GOT3 (cell line): Measurements from ENCODE around the gene RALA.
"Not testable (repeated sequence)": the region's sequence is repeated elsewhere in the genome, so short reads cannot be mapped to it uniquely, and the experiment has no call there.

Experiments used
- DNase-seq: peaks from one replicate; lab custom pipeline; 2025; ENCODE audit warnings: mixed read lengths; lab: John Stamatoyannopoulos, UW

The RALA gene

DNA sequence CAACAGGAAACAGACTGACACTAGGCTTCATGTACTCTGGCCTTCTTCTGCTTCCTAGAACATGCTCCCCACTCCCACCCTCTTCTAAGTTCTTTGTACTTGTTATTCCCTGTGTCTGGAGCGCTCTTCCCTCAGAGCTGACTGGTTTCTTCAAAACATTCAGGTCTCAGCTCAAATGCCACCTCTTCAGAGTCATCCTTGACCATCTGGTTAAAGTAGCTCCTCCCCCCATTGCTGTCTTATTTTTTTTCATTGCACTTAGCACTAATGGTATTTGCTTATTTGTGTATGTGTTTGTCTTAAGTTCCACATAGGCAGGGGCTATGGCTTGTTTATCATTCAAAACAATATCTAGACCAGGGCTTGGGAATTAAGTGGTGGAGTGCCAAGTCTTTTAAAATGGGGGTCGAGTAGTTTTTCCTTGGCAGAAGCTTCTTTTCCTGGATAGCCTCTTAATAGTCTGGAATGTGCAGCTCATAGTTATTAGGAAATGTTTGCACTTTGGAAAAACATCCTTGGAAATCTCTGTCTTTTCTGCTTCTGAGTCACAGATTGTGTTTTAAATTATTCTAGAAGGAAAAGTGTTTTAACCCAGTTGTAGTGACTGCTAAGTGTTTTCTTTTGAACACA lies 60.0 kb downstream of the RALA start:
- DNase-seq = no peak

GRCh38 chr7:39686261-39686924 lies 63.0 kb downstream of the RALA start:
- no peak for DNase-seq

GRCh38 chr7:39688611-39689480 lies 65.5 kb downstream of the RALA start:
- DNase-seq = no peak

GRCh38 chr7:39691821-39692220 lies 68.4 kb downstream of the RALA start:
- DNase-seq = no peak

GRCh38 chr7:39693086-39693485 lies 69.7 kb downstream of the RALA start:
- DNase-seq = not testable (repeated sequence)

DNA sequence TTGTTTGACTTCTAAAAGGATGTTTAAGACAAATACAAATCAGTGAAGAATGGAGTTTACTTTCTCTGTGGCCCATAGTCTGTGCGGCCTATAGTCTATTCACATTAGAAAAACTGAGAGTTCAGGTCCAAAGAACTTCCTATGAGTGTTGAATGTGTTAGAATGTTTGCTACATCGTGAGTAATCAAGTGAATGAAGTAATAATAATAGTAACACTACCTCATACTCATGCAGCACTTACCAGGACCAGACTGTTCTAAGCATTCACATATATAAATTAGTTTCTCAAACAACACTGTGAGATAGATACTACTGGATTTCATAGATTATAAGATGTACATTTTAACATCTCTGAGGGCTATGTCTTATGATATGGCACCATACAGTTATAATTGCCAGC lies 70.4 kb downstream of the RALA start:
- no peak for DNase-seq

DNA sequence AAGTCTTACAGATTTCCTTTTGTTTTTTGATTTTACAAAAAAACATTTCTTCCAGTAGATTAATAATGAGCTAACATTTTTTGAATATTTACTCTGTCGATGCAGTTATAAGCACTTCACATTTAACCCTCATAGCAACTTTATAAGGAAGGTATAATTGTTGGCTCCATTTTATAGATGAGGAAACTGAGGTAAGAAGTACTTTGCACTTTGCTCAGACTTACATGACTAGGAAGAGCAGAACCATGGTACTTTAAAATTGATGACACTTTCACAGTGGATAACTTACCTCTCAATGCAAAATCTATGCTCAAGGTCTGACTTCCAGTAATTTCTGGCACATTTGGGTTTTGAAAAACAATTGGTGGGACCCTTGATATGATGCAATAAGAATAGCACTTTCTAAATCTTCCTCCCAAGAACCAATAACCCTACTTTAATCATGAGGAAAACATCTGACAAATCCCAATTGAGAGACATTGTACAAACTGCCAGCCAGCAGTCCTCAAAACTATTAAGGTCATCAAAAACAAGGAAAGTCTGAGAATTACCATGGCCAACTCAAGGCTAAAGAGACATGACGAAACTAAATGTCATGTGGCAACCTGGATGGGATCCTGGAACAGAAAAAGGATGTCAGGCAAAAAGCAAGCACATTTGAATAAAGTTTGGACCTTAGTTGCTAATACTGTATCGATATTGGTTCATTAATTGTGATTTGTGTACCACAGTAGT lies 72.6 kb downstream of the RALA start:
- DNase-seq = no peak

DNA sequence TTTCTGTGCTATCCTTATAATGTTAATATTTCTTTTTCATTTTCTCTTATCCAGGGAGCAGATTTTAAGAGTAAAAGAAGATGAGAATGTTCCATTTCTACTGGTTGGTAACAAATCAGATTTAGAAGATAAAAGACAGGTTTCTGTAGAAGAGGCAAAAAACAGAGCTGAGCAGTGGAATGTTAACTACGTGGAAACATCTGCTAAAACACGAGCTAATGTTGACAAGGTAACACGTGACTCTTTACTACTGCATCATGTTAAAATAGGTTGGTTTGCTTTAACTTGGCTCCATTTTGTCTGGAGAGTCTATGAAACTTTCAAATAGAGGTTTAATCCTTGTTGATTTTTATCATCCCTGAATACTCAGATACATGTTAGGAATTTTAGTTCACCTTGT lies 73.3 kb downstream of the RALA start:
- DNase-seq = no peak

GRCh38 chr7:39697483-39697882 lies 74.1 kb downstream of the RALA start:
- DNase-seq = no peak

DNA sequence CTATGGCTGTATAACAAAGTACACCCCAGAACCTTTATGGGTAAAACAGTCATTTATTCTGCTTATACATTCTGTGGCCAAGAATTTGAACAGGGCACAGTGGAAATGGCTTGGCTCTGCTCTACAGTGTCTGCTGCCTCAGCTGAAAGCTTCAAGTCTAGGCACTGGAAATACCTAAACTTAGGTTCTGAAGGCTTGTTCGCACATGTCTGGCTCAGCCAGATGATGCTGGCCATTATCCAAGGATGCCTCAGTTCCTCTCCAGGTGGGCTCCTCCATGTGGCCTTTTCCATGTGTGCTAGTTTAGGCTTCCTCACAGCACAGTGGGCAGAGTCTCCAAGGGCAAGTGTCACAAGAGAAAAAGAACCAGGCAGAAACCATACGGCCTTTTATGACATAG lies 76.8 kb downstream of the RALA start:
- no peak for DNase-seq

GRCh38 chr7:39700932-39701331 lies 77.6 kb downstream of the RALA start:
- no peak for DNase-seq

- no peak for DNase-seq
These were observed 78.8 kb downstream of the RALA start for GRCh38 chr7:39702133-39702532.

DNA sequence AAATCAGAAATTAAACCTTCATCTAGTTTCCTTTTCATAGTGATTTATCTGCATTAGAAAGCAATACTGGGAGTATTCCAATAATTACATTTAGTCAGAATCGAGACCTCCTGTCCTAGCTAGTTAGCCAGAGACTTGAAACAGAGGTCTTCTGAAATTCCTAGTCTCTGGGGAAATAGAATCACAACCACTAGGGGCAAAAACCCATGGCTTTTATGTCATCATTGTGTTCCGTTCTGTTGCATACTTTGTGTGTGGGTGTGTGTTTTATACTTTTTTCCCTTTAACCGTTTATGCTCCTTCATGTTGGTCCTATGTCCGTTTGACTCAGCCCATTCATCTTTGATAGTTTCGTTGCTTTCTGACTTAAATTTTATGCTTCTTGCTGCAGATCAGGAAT lies 79.8 kb downstream of the RALA start:
- no peak for DNase-seq

DNA sequence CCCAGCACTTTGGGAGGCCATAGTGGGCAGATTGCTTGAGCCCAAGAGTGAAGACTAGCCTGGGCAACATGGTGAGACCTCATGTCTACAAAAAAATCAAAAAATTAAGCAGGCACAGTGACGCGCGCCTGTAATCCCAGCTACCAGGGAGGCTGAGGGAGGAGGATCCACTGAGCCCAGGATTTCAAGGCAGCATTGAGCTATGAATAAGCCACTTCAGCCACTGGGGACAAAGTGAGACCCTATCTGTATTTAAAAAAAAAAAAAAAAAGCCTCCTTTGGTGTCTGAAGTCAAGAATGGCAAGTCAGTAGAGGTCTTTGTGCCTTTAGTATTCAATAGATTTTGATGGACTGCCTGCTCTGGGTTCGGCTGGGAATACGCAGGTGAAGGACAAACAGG lies 85.7 kb downstream of the RALA start:
- no peak for DNase-seq

DNA sequence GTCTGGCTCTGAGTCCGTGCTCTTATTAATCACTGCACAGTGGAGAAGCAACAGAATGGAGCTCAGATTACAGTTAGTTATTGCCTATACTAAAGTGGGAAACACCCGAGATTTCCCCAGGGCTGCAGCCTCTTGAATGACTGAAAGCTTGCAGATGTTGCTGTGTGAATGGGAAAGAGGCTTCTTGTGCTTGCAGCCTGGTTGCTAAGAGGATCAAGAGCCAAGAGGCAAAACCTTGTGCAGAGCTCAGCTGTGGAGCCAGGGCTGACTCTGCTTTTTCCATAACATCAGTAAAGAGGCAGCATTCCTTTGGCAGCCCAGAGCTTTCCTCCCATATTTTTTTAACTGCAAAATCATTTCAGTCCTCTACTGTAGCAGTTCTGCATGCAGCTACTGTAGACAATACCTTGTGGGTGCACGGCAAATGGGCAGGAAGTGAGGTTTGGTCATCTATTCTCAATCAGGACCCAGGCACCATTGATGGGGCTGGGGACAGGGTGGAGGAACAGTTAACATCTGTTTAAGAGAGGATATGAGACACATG lies 86.5 kb downstream of the RALA start:
- DNase-seq = no peak

GRCh38 chr7:39712751-39713150 lies 89.4 kb downstream of the RALA start:
- no peak for DNase-seq

GRCh38 chr7:39714447-39715091 lies 91.2 kb downstream of the RALA start:
- DNase-seq = no peak

DNA sequence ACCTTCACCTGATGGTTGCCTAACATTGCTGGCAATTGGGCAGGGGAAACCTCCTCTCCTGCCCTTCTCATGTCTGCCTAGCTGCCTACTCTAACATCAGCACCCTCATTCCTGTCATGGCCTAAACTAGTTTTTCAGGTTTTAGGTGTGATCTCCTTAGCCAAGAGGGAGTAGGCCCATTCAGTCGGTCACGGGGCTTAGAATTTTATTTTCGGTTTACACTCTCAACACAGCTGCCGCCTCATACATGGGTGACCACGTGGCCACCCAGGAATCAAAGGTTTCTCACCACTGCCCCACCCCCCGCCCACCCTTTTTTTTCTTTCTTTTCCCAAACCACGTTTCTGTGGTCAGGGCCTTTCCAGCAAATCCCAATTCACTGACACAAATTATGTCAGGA lies 97.2 kb downstream of the RALA start:
- no peak for DNase-seq

- DNase-seq = no peak
These were observed 98.0 kb downstream of the RALA start for GRCh38 chr7:39721345-39721744.

- DNase-seq = no peak
These were observed 98.7 kb downstream of the RALA start for GRCh38 chr7:39721919-39722597.
